GM04504 (cell line): ENCODE data around the gene DECR2.

Experiments
- DNase-seq: peaks from one replicate; pipeline ENCODE4 v3.0.0-alpha.2; 2012; ENCODE audit warnings: low read depth

Gene DECR2

DNA sequence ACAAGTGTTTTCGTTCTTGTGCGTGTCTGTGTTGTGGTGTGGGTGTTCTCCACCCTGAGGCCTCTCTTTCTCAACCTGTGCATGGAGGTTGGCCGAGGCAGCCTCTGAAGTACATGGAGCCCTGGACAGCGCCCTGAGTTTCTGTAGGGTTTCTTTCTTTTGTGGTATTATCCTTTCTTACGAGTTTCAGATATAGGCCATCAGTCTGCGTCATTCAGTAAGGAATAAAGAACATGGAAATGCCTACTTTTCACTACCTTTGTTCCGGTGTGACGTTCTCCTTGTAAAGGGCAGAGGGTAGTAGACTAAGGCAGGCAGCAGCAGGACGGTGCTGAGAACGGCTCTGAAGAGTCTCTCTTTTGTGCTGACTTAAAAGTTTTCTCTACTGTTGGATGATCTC lies 42.3 kb downstream of the DECR2 start:
- DNase-seq = no peak

DNA sequence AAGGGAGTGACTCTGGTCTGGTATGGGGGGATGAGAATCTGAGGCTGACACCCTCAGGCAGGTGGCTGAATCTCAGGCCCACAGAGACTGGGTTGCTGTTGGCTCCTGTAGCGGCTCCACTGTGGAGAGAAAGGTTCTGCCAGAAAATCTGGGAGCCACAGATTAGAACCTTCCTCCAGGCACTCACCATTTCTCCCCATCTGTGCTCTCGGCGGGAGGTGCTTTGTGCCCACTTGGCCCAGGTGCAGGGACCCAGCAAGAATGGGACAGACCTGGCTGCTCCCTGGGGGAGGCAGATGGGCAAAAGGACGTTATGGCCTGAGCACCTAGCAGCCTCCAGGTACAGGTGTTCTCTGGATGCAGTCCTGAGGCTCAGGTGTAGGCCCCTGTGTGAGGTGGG lies 43.9 kb downstream of the DECR2 start:
- no peak for DNase-seq

DNA sequence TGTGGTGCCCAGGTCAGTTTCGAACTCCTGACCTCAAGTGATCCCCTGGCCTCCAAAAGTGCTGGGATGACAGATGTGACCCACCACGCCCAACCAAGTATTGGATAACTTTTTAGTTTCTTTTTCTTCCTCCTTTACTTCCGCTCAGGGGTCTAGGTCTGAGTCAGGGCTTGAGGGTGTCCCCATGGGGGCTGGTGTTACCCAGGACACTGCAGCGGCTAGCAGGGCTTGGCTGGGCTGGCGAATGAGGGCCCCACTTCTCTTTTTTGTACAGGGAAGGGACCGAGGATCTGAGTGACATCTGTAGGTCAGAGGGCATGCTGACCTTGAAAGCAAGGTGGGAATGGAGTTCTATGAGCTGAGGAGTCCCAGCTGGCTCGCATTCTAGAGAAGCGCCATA lies 48.7 kb downstream of the DECR2 start:
- DNase-seq = no peak

DNA sequence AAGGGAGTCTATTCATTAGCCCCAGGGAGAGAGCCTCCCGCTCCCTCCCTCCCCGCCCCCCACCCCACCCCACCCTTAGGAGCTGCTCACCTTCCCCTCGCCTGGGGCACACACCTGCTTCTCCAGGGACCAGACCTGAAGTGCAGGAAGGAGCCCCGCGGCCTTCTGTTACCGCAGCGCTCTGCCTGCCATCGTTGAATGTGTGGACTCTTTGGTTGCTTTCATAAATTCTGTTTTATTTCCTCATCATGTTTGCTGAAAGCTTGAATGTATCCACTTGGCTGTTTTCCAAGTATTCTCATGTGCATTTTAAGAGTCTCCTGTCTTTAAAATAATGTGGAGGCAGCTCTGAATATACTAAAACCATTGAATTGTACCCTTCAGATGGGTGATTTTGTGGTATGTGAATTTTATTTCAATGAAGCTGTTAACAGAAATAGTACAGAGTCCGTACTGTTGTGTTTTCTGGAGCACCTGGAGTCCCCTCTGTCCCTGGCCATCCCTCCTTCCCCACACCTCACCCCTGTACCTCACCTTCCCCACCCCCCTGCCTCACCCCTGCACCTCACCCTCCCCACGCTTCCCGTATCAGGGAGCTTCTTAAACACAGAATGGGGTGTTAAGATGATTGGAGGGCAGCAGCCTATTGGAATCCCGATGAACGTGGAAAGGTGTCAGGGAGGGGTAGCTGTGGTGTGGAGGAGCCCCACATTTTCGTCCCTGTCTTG lies 49.3 kb downstream of the DECR2 start:
- no peak for DNase-seq

DNA sequence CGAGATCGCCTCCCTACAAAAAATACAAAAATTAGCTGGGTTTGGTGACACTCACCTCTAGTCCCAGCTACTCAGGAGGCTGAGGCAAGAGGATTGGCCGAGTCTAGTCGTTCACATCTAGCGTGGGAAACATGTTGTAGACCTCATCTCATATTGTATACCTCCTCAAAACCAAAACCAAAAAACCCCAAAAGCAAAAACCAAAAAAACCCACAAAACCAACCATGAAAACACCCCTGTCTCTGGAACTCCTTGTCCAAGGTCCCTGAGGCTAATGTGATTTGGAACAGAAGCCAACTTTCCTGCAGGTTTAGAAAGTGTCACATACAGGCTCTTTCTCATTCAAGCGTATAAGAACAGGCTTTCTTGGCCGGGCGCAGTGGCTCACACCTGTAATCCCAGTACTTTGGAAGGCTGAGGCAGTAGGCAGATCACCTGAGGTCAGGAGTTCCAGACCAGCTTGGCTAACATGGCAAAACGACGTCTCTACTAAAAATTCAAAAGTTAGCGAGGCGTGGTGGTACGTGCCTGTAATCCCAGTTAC lies 52.8 kb downstream of the DECR2 start:
- no peak for DNase-seq

DNA sequence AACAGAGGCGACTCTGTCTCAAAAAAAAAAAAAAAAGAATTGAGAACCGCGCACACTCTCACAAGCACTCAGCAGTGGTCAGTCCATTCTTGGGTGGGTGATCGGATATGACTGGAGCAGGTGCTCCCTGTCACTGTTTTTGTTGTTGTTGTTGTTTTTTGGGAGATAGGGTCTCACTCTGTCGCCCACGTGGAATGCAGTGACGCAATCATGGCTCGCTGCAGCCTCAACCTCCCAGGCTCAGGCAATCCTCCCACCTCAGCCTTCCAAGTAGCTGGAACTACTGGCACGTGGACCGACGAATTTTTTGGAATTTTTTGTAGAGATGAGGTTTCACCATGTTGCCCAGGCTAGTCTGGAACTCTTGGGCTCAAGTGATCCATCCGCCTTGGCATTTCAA lies 53.8 kb downstream of the DECR2 start:
- DNase-seq = no peak

DNA sequence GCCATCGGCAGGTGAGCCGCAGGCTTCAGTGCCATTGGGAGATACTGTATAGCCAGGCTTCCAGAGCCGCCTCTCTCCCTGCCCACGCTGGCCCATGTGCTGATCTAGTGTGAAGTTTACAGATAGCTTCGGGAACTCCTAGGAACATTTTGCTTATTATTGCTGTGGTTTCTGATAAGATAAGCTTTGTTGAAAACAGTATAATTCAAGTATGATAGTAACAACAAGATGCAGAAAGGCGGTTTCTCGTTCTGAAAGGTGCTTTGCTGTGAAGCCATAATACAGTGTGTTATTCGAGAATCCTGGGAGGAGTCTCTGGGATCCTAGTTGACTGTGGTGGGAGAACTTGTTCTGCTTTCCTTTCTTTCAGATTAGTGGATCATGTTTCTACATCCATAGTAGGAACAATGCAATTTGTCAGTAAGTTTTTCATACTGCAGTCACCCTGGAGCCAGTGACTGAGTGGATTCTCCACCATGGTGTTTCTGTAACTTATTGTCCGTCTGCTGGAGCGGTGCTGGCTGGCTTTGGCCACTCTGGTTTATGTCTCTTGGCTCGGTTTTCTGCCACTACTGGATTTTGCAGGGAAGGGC lies 55.3 kb downstream of the DECR2 start:
- DNase-seq = no peak

DNA sequence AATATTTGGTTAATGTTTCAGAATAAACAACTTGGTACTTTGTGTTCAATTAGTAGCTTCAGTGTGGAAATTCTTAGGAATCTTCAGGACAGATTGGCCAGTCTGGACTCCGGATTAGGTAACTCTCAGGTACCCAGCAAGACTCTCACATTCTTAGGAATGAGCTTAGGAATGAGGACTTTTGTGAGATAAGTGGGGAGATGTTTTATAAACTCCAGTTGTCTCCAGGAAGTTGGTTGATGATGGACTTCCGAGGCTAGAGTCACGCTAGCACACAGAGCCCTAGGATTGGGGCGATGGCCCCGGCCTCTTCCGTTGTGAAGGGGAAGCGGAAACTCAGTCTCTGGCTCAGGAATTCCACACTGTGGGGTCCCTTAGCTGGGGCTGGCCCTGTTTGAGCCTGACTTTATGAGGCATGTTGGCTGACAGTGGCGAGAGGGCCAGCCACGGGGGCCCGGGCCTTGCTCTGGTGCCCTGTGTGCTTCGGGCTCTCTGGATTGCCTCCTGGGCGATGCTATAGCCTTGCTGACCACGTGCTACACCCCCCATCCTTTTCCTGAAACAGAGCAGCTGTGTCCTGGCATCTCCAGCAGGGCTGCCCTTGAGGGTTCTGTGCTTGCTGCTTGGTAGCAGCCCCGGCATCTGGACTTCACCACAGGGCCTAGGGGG lies 56.2 kb downstream of the DECR2 start:
- DNase-seq = no peak

DNA sequence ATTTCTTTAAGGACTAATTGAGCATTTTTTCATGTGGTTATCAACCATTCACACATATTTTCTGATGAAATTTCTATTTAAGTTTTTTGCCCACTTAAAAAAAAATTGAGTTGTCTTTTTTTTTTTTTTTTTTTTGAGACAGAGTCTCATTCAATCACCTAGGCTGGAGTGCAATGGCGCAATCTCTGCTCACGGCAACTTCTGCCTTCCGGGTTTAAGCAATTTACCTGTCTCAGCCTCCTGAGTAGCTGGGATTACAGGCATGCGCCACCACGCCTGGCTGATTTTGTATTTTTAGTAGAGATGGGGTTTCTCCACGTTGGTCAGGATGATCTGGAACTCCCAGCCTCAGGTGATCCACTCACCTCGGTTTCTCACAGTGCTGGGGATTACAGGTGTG lies 58.1 kb downstream of the DECR2 start:
- DNase-seq = no peak

DNA sequence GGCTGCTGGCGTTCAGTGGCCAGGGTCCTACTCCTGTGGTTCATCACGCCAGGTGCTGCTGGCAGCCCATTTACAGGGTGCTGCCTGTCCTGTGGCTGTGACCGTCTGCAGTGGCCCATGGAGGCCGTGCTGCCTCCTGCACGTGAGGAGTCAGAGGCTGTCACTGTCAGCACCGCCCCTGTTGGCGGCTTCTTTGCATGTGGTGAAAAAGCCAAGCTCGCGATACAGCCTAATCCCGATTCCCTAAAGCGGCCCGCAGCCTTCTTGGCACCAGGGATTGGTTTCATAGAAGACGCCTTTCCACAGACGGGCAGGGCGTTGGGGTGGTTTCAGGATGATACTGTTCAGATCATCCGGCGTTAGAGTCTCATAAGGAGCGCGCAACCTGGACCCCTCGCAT lies 59.1 kb downstream of the DECR2 start:
- DNase-seq = no peak
